Spleen (tissue), 11 donors: Measurements from ENCODE around the gene JAML. TPM values are rescaled to one million over a fixed set of nuclear protein-coding genes. Genes with fewer than 3 reads are reported as not detected.

Experiments
- DNase-seq: peaks from one replicate; pipeline ENCODE4 v3.0.0-alpha.2; 2020
- H3K27ac ChIP-seq, 8 donors: fragments of 200-600 bp; sonication (generic) in 7 of 8; 1 replicate in 4 of 8; 2 replicates in 4 of 8; pipeline versions ENCODE4 v1.5.0 to v1.8.0; 2016 to 2021; ENCODE audit warnings: inconsistent platforms in 4 of 8, mild to moderate bottlenecking in 4 of 8, moderate library complexity in 1 of 8
- H3K27me3 ChIP-seq, 7 donors: fragments of 200-600 bp; sonication (generic) in 6 of 7; replicated peaks in 1 of 7; 1 replicate in 4 of 7; 2 replicates in 3 of 7; pipeline versions ENCODE4 v1.5.0 to v1.8.0; 2016 to 2021; ENCODE audit warnings: inconsistent platforms in 3 of 7, mild to moderate bottlenecking in 1 of 7
- H3K36me3 ChIP-seq, 6 donors: fragments of 200-600 bp; sonication (generic) in 5 of 6; 1 replicate in 4 of 6; 2 replicates in 2 of 6; pipeline versions ENCODE4 v1.5.0 to v1.8.0; 2016 to 2021; ENCODE audit warnings: inconsistent platforms in 2 of 6
- H3K4me1 ChIP-seq, 6 donors: fragments of 200-600 bp; sonication (generic) in 5 of 6; 1 replicate in 3 of 6; 2 replicates in 3 of 6; pipeline versions ENCODE4 v1.5.0 to v1.8.0; 2016 to 2021; ENCODE audit warnings: inconsistent platforms in 3 of 6
- H3K4me3 ChIP-seq, 8 donors: fragments of 200-600 bp; sonication (generic) in 7 of 8; 1 replicate in 4 of 8; 2 replicates in 4 of 8; pipeline versions ENCODE4 v1.5.0 to v1.8.0; 2016 to 2021; ENCODE audit warnings: inconsistent platforms in 4 of 8, mild to moderate bottlenecking in 4 of 8, moderate library complexity in 2 of 8
- H3K9me3 ChIP-seq, 8 donors: fragments of 200-600 bp; sonication (generic) in 7 of 8; 1 replicate in 4 of 8; 2 replicates in 4 of 8; pipeline versions ENCODE4 v1.5.0 to v1.8.0; 2016 to 2021; ENCODE audit warnings: inconsistent platforms in 4 of 8
- CTCF ChIP-seq, 11 experiments: fragments of 200-600 bp in 7 of 11; fragments of 450-650 bp in 4 of 11; sonication (generic) in 4 of 11; IDR thresholded peaks in 8 of 11; conservative IDR thresholded peaks in 3 of 11; 1 replicate in 7 of 11; 2 replicates in 4 of 11; pipeline versions ENCODE4 v1.4.0 to v1.8.0; 2016 to 2021; ENCODE audit warnings: antibody characterized with exemption in 11 of 11, inconsistent platforms in 4 of 11, mild to moderate bottlenecking in 1 of 11
- POLR2A ChIP-seq, 3 donors: fragments of 450-650 bp; IDR thresholded peaks; one replicate each; pipeline ENCODE4 v1.5.1; 2017; ENCODE audit warnings: antibody characterized with exemption in 3 of 3, mild to moderate bottlenecking in 1 of 3
- POLR2AphosphoS5 ChIP-seq, 3 donors: sonication (generic); formaldehyde crosslinking; IDR thresholded peaks; one replicate each; pipeline ENCODE4 v1.5.1; 2017; ENCODE audit warnings: antibody characterized with exemption in 3 of 3
- WGBS, 5 donors: extraction: QIAGEN DNeasy Blood & Tissue Kit in 3 of 5; methylation state at CpG; one replicate each; pipeline versions ENCODE4 v1.1.5 to v1.1.7; 2013 to 2018; 5-methylcytosine and 5-hydroxymethylcytosine counted together
- intact Hi-C: fragments of 100-400 bp; cut with DNase I; formaldehyde crosslinking; loops from one replicate; pipeline ENCODE4 v1.15.0; 2023; ENCODE audit warnings: low total_unique reads
- polyA plus RNA-seq, 3 donors: library from polyadenylated mRNA; stranded (reverse); fragments of 200-250 nt; gene quantifications; one replicate each; pipeline ENCODE4 v1.2.1, GENCODE V29; 2013
- small RNA-seq, 4 donors: library from RNA; depleted of rRNA; stranded (forward); fragments of <200 nt; gene quantifications; one replicate each; pipeline ENCODE3, GENCODE V24; 2016
- total RNA-seq, 7 donors: library from RNA; depleted of rRNA in 3 of 7; stranded (reverse); fragments of >200 nt in 3 of 7; fragmentation: NEBNext Ultra II Directional in 4 of 7; extraction: Animal tissue kit (Norgen Biotek cat#: 25700) in 4 of 7; gene quantifications; one replicate each; pipeline versions ENCODE4 v1.1.0 to v1.2.1, GENCODE V29; 2016 to 2021
- donor health status: healthy with polysubstance abuse.
- donor health status: DM: no; HTN: no; CAD: no; lungs with moderate emphysema.
- donor health status: DM: no; HTN: no; CAD: no.
- donor health status: Bipolar disorder and iron deficiency.
- donor health status: healthy.
- donor health status: DM: no; HTN: no; CAD: no.
- donor health status: DM: yes; HTN: yes; CAD: no.

JAML gene
- total and polyA plus RNA-seq, 10 donors = 18.2 to 180 (median 89.3) TPM

GRCh38 chr11:118146554-118146953 lies 78.3 kb downstream of the JAML start:
- H3K9me3 ChIP-seq = no peaks in the 10 kb centered on the region
- no peaks in the 10 kb centered on the region for H3K36me3 ChIP-seq
- DNase-seq = no peak
- H3K27ac ChIP-seq = no peak overlapping the region
- peaks cover 0 to 84% (median 26%) of the 10 kb centered on the region in 7 donors for H3K27me3 ChIP-seq
- peak overlapping the region in 1 of 8 donors; percentile 91 for H3K4me3 ChIP-seq
- TF ChIP-seq CTCF (IDR thresholded peaks at IDR 0.05 in 8 of 11, conservative IDR thresholded peaks at IDR 0.05 in 3 of 11) = no peak
- no peak for TF ChIP-seq POLR2AphosphoS5 (IDR thresholded peaks at IDR 0.05)
- TF ChIP-seq POLR2A (IDR thresholded peaks at IDR 0.05) = no peak
- WGBS, 5 donors = 88 to 96% (median 92%) methylated on average over 6 of the region's 6 CpGs
- H3K4me1 ChIP-seq = peaks cover 4 to 30% (median 9%) of the 10 kb centered on the region in 6 donors
- intact Hi-C loops = no loop called here

- Histone ChIP-seq H3K27me3 (peaks cover 0 to 84% (median 26%) of the 10 kb centered on the region in 7 donors), H3K27ac (peak overlapping the region in 1 of 8 donors; percentile 39)
Measured at GRCh38 chr11:118145285-118146227, 79.3 kb downstream of the JAML start.

GRCh38 chr11:118144301-118145268 lies 80.2 kb downstream of the JAML start:
- intact Hi-C loops = no loop called here
- DNase-seq = no peak
- 61 to 71% (median 65%) methylated on average over 18 to 20 of the region's 20 CpGs for WGBS, 5 donors
- no peak for TF ChIP-seq POLR2AphosphoS5 (IDR thresholded peaks at IDR 0.05)
- TF ChIP-seq POLR2A (IDR thresholded peaks at IDR 0.05) = no peak
- TF ChIP-seq CTCF (IDR thresholded peaks at IDR 0.05 in 8 of 11, conservative IDR thresholded peaks at IDR 0.05 in 3 of 11) = no peak
- Histone ChIP-seq H3K4me3 (peak overlapping the region in 1 of 8 donors; percentile 91), H3K27me3 (peaks cover 0 to 86% (median 26%) of the 10 kb centered on the region in 7 donors), H3K9me3 (no peaks in the 10 kb centered on the region), H3K36me3 (no peaks in the 10 kb centered on the region), H3K27ac (no peak overlapping the region), H3K4me1 (peaks cover 4 to 30% (median 9%) of the 10 kb centered on the region in 6 donors)

More at GRCh38 chr11:118145285-118146227, 79.3 kb downstream of the JAML start:
- H3K4me3 ChIP-seq = peak overlapping the region; percentile 60 to 91 (median 65)
- DNase-seq = peak; percentile 94
- WGBS, 5 donors = 0 to 2% (median 1%) methylated on average over 25 to 78 of the region's 78 CpGs
- no peaks in the 10 kb centered on the region for H3K36me3 ChIP-seq
- no peaks in the 10 kb centered on the region for H3K9me3 ChIP-seq
- TF ChIP-seq POLR2A (IDR thresholded peaks at IDR 0.05) (no peak), CTCF (IDR thresholded peaks at IDR 0.05 in 8 of 11, conservative IDR thresholded peaks at IDR 0.05 in 3 of 11) (peak; percentile 90 to 98 (median 95)), POLR2AphosphoS5 (IDR thresholded peaks at IDR 0.05) (peak; percentile 32 to 75 (median 58))
- intact Hi-C loops = no loop called here
- H3K4me1 ChIP-seq = peaks cover 4 to 30% (median 9%) of the 10 kb centered on the region in 6 donors

Small RNAs within 50 kb of the gene (small RNA-seq; reads per million reads assigned to genes)
- 0 to 0.41 (median 0) reads per million in 4 donors for gene HSPE1P18

Other genes starting within 250 kb of the JAML start
- gene IL10RA, start 238.6 kb downstream of the JAML start, total RNA-seq = 100 to 1,000 TPM; 114 to 239 (median 171) TPM
- 10 to 100 TPM; 32.9 to 39.4 (median 38.3) TPM for gene IL10RA, start 238.6 kb downstream of the JAML start, polyA plus RNA-seq
- gene TMPRSS4, start 147.9 kb downstream of the JAML start, total RNA-seq = 1 to 10 TPM in 3 of 7 donors, under 1 TPM in 1, not detected in 3; 0.85 to 1.4 (median 1.2) TPM
- under 1 TPM; 0.09 to 0.26 (median 0.21) TPM for gene TMPRSS4, start 147.9 kb downstream of the JAML start, polyA plus RNA-seq
- gene SMIM35, start 138.0 kb downstream of the JAML start, total RNA-seq = 1 to 10 TPM in 1 of 7 donors, under 1 TPM in 6; 0.20 to 1.3 (median 0.46) TPM
- under 1 TPM; 0.16 to 0.59 (median 0.33) TPM for gene SMIM35, start 138.0 kb downstream of the JAML start, polyA plus RNA-seq
- gene SCN4B, start 72.2 kb downstream of the JAML start, total RNA-seq = 1 to 10 TPM in 1 of 7 donors, under 1 TPM in 4, not detected in 2; 0.23 to 1.9 (median 0.47) TPM
- gene SCN4B, start 72.2 kb downstream of the JAML start, polyA plus RNA-seq = under 1 TPM; 0.06 to 0.37 (median 0.14) TPM
- gene SCN2B, start 48.4 kb downstream of the JAML start, total RNA-seq = under 1 TPM in 3 of 7 donors, not detected in 4; 0.03 to 0.15 (median 0.14) TPM
- under 1 TPM; 0.02 to 0.04 (median 0.03) TPM for gene SCN2B, start 48.4 kb downstream of the JAML start, polyA plus RNA-seq
- 10 to 100 TPM in 3 of 7 donors, 1 to 10 TPM in 4; 4.3 to 12.9 (median 9.2) TPM for gene MPZL3, start 27.4 kb upstream of the JAML start, total RNA-seq
- 1 to 10 TPM; 2.0 to 2.1 (median 2.1) TPM for gene MPZL3, start 27.4 kb upstream of the JAML start, polyA plus RNA-seq
- gene MPZL2, start 39.3 kb upstream of the JAML start, total RNA-seq = 10 to 100 TPM in 3 of 7 donors, 1 to 10 TPM in 4; 7.0 to 18.4 (median 9.8) TPM
- gene MPZL2, start 39.3 kb upstream of the JAML start, polyA plus RNA-seq = 1 to 10 TPM; 1.6 to 2.0 (median 1.8) TPM
- gene CD3E, start 79.7 kb upstream of the JAML start, total RNA-seq = 10 to 100 TPM; 49.1 to 89.2 (median 60.0) TPM
- 10 to 100 TPM; 20.5 to 51.4 (median 32.9) TPM for gene CD3E, start 79.7 kb upstream of the JAML start, polyA plus RNA-seq
- gene CD3D, start 117.7 kb upstream of the JAML start, total RNA-seq = 10 to 100 TPM; 27.3 to 70.0 (median 43.0) TPM
- gene CD3D, start 117.7 kb upstream of the JAML start, polyA plus RNA-seq = 10 to 100 TPM; 28.6 to 70.7 (median 31.7) TPM
- gene CD3G, start 119.3 kb upstream of the JAML start, total RNA-seq = 10 to 100 TPM; 15.7 to 30.5 (median 20.2) TPM
- gene CD3G, start 119.3 kb upstream of the JAML start, polyA plus RNA-seq = 1 to 10 TPM; 1.4 to 3.9 (median 3.5) TPM
- gene UBE4A, start 134.6 kb upstream of the JAML start, total RNA-seq = 10 to 100 TPM; 31.8 to 55.6 (median 42.8) TPM
- gene UBE4A, start 134.6 kb upstream of the JAML start, polyA plus RNA-seq = 10 to 100 TPM; 13.0 to 17.8 (median 13.6) TPM
- 100 to 1,000 TPM in 4 of 7 donors, 10 to 100 TPM in 3; 34.5 to 154 (median 135) TPM for gene ATP5MG, start 176.6 kb upstream of the JAML start, total RNA-seq
- gene ATP5MG, start 176.6 kb upstream of the JAML start, polyA plus RNA-seq = 100 to 1,000 TPM; 178 to 258 (median 232) TPM
- gene KMT2A, start 211.5 kb upstream of the JAML start, total RNA-seq = 100 to 1,000 TPM in 6 of 7 donors, 10 to 100 TPM in 1; 97.4 to 134 (median 105) TPM
- gene KMT2A, start 211.5 kb upstream of the JAML start, polyA plus RNA-seq = 10 to 100 TPM in 1 of 3 donors, 1 to 10 TPM in 2; 5.9 to 11.9 (median 7.9) TPM